Pancreas (tissue), 10 donors: Measurements from ENCODE around the gene TCF4. TPM values are rescaled to one million over a fixed set of nuclear protein-coding genes. Genes with fewer than 3 reads are reported as not detected.

Source experiments
- ATAC-seq, 4 donors: fragments of 200-7000 bp; cut with Tn5 transposase; one replicate each; pipeline versions ENCODE4 v1.8.0 to v1.9.1; 2020; ENCODE audit warnings: mild to moderate bottlenecking in 4 of 4, moderate library complexity in 4 of 4
- DNase-seq, 6 donors: peaks; one replicate each; pipeline ENCODE4 v3.0.0-alpha.2; 2020
- FAIRE-seq: peaks from 2 replicates; lab custom pipeline; 2012; peaks lifted over from hg19 to GRCh38; lab: Jason Lieb, UNC
- H3K27ac ChIP-seq, 4 donors: fragments of 200-600 bp; sonication (generic); 1 replicate in 3 of 4; 2 replicates in 1 of 4; pipeline versions ENCODE4 v1.5.0 to v1.8.0; 2020
- H3K27me3 ChIP-seq, 4 donors: fragments of 200-600 bp; one replicate each; pipeline ENCODE4 v1.8.0; 2021
- H3K36me3 ChIP-seq, 3 donors: fragments of 200-600 bp; sonication (generic) in 1 of 3; one replicate each; pipeline versions ENCODE4 v1.5.0 to v1.8.0; 2020 to 2021
- H3K4me1 ChIP-seq, 3 donors: fragments of 200-600 bp; one replicate each; pipeline ENCODE4 v1.8.0; 2021
- H3K4me3 ChIP-seq, 4 donors: fragments of 200-600 bp; sonication (generic) in 2 of 4; one replicate each; pipeline versions ENCODE4 v1.5.0 to v1.8.0; 2020 to 2021
- H3K9me3 ChIP-seq, 4 donors: fragments of 200-600 bp; one replicate each; pipeline ENCODE4 v1.8.0; 2021
- WGBS, 2 donors: extraction: QIAGEN DNeasy Blood & Tissue Kit; methylation state at CpG; one replicate each; pipeline ENCODE4 v1.1.7; 2013; 5-methylcytosine and 5-hydroxymethylcytosine counted together
- intact Hi-C, 3 donors: fragments of 100-400 bp; cut with DNase I; formaldehyde crosslinking; loops; one replicate each; pipeline versions ENCODE4 v1.11.1 to v1.14.2; 2022
- polyA plus RNA-seq, 2 donors: library from polyadenylated mRNA; stranded (reverse); fragments of 200-250 nt; gene quantifications; one replicate each; pipeline ENCODE4 v1.2.3, GENCODE V29; 2013
- total RNA-seq, 6 donors: library from RNA; stranded (reverse); fragmentation: NEBNext Ultra II Directional in 4 of 6; extraction: Animal tissue kit (Norgen Biotek cat#: 25700) in 4 of 6; gene quantifications; one replicate each; pipeline versions ENCODE4 v1.2.1 to v1.2.4, GENCODE V29; 2021 to 2023
- TF ChIP-seq, protein P1 (sequence below), 4 donors: fragments of 200-600 bp; sonication (generic) in 3 of 4; IDR thresholded peaks; one replicate each; pipeline versions ENCODE4 v1.5.0 to v1.8.0; 2021; ENCODE audit warnings: antibody characterized with exemption in 4 of 4
- donor health status: healthy with polysubstance abuse.
- donor health status: DM: no; HTN: no; CAD: no; lungs with moderate emphysema.
- donor health status: DM: no; HTN: no; CAD: no.
- donor health status: control.
- donor health status: control.
- donor health status: Bipolar disorder and iron deficiency.
- donor health status: DM: yes; HTN: yes; CAD: no.
- donor health status: DM: no; HTN: no; CAD: no.
- donor health status: DM: no; HTN: no; CAD: no.
- donor health status: DM: yes; HTN: yes; CAD: no.

TCF4 gene
- total and polyA plus RNA-seq, 8 donors, result 4.4 to 27.9 (median 10.5) TPM

DNA sequence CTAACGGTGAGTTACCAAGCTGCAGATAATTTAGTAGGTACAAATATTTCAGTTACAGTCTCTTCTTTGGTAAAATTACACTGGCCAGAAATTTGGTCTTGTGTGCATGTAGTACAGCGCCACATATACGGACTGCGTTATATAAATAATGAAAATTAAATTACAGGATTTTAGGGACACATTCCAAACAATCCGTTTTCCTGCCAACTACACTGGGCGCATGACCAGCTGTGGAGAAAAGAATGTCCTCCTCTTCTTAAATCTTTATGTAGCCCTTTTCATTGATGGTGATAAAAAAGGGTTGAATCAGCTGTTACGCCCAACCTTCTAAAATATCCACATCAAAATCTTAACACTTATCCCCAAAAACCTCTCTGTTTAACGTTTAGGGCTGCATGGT lies 37.5 kb downstream of the TCF4 start:
- TF ChIP-seq, protein P1, sequence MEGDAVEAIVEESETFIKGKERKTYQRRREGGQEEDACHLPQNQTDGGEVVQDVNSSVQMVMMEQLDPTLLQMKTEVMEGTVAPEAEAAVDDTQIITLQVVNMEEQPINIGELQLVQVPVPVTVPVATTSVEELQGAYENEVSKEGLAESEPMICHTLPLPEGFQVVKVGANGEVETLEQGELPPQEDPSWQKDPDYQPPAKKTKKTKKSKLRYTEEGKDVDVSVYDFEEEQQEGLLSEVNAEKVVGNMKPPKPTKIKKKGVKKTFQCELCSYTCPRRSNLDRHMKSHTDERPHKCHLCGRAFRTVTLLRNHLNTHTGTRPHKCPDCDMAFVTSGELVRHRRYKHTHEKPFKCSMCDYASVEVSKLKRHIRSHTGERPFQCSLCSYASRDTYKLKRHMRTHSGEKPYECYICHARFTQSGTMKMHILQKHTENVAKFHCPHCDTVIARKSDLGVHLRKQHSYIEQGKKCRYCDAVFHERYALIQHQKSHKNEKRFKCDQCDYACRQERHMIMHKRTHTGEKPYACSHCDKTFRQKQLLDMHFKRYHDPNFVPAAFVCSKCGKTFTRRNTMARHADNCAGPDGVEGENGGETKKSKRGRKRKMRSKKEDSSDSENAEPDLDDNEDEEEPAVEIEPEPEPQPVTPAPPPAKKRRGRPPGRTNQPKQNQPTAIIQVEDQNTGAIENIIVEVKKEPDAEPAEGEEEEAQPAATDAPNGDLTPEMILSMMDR (IDR thresholded peaks at IDR 0.05), result no peak
- 90 to 91% methylated on average over 8 of the region's 8 CpGs for WGBS, 2 donors
- Histone ChIP-seq H3K36me3 (no peaks in the 10 kb centered on the region), H3K4me3 (no peak overlapping the region), H3K27me3 (no peaks in the 10 kb centered on the region), H3K4me1 (no peaks in the 10 kb centered on the region), H3K27ac (no peak overlapping the region), H3K9me3 (no peaks in the 10 kb centered on the region)
- DNase-seq (no peak), ATAC-seq (no peak), FAIRE-seq (no peak)
- intact Hi-C loops, result no loop called here

DNA sequence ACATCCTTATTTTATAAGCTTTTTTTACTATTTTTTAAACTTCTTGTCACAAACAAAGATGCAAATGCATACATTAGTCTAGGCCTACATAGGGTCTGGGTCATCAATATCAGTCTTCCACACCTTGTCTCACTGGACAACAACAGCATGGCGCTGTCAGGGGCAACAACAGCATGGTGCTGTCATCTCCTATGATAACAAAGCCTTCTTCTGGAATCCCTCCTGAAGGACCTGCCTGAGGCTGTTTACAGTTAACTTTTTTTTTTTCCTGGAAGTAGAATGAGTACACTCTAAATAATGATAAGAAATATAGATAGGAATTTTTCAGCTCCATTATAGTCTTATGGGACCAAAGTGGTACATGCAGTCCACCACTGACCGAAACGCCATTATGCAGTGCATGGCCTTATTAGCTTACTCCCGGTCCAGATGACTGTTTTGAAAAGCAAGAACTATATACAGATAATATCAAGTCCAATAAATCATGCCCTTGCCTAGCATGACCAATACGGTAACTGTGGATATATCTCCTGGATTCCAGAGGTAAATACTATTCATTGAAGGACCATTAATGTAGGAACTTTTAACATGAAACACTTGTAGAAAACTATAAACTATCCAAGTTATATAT lies 38.4 kb downstream of the TCF4 start:
- DNase-seq (no peak), ATAC-seq (no peak), FAIRE-seq (no peak)
- Histone ChIP-seq H3K9me3 (no peaks in the 10 kb centered on the region), H3K4me1 (no peaks in the 10 kb centered on the region), H3K36me3 (no peaks in the 10 kb centered on the region), H3K27ac (no peak overlapping the region), H3K27me3 (no peaks in the 10 kb centered on the region), H3K4me3 (no peak overlapping the region)
- intact Hi-C loops, result no loop called here
- TF ChIP-seq, protein P1 (IDR thresholded peaks at IDR 0.05), result no peak
- WGBS, 2 donors, result 93 to 95% methylated on average over 5 of the region's 5 CpGs

DNA sequence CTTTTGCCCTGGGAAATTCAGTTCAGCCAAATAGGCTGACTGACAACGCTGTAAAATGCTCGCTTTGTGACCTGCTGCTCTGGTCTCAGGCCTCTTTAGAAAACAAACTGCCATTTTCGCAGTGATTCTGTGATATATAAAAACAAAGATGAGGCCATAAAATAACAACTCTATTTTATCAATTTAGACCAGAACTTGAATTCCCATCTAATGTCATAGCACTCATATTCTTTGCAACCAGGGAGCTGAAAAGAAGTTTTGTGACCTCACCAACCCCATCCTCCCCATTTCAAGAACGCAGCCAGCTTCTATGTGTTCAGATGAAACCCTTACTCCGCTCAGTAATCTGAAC lies 40.3 kb downstream of the TCF4 start:
- Histone ChIP-seq H3K36me3 (no peaks in the 10 kb centered on the region), H3K27ac (no peak overlapping the region), H3K4me3 (no peak overlapping the region), H3K9me3 (no peaks in the 10 kb centered on the region), H3K27me3 (no peaks in the 10 kb centered on the region), H3K4me1 (no peaks in the 10 kb centered on the region)
- DNase-seq (no peak), FAIRE-seq (no peak), ATAC-seq (no peak)
- 83 to 86% methylated on average over 5 of the region's 5 CpGs for WGBS, 2 donors
- intact Hi-C loops, result no loop called here
- TF ChIP-seq, protein P1 (IDR thresholded peaks at IDR 0.05), result no peak

DNA sequence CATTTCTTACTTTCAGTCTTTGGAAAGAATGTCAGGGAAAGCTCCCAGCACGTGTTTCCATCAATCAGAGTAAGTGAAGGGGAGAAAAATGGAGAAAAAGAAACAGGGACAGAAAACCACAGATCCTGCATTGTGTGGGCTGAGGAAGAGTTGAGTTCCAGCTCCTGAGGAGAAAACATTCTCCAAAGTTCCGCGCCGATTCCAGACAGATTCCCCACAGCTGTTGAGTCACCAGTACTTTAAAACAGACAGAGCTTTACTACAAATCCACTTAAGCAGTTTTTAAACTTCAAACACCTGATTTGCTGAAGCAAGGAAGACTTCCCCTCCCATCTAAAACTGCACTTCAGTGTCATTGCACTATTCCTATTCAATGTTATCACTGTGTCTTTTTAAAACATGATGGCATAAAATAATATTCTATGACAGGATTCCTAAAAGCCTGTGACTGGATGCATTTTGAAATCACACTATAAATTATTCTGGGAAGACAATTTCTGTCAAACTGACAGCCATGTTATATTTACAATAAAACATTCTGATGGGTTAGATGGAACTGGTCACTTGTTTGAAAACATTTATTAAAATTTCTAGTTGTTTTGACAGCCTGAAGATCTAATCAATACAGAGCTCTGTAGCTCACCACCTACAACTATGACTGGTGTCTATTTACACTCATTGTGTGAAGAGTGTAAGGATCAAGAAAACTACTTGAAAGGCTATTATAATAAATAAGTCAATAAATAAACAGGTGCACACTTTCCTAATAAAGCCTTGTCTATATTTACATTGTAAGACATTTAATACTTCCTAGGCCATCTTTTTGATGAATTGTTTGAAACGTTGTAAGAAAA lies 40.9 kb downstream of the TCF4 start:
- peak in 2 of 4 donors; percentile 37 to 57 for ATAC-seq
- Histone ChIP-seq H3K27ac (no peak overlapping the region), H3K4me1 (no peaks in the 10 kb centered on the region), H3K27me3 (no peaks in the 10 kb centered on the region), H3K4me3 (no peak overlapping the region), H3K9me3 (no peaks in the 10 kb centered on the region), H3K36me3 (no peaks in the 10 kb centered on the region)
- intact Hi-C loops, result no loop called here
- WGBS, 2 donors, result 65 to 67% methylated on average over 5 of the region's 5 CpGs
- peak in 1 of 6 donors; percentile 14 for DNase-seq
- TF ChIP-seq, protein P1 (IDR thresholded peaks at IDR 0.05), result no peak
- FAIRE-seq, result no peak

DNA sequence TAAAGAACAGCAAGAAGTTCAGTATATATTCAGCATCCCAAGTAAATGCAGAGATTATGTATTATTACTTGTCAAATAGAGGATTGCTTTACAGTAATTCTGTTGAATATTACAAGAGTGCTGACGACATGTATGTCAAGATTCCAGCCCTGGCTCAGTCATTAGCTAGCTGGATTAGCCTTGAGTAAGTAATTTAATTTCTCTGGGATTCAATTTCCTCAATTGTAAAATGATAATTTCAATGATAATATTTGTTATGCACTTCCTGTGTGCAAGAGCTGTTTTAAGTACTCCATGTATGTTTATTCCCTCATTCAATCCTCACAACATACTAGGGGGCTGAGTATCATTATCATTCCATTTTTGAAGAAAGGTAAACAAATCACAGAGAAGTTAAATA lies 44.0 kb downstream of the TCF4 start:
- DNase-seq (no peak), ATAC-seq (no peak), FAIRE-seq (no peak)
- H3K27ac ChIP-seq, result no peak overlapping the region
- no peaks in the 10 kb centered on the region for H3K9me3 ChIP-seq
- no peaks in the 10 kb centered on the region for H3K27me3 ChIP-seq
- no peaks in the 10 kb centered on the region for H3K36me3 ChIP-seq
- H3K4me1 ChIP-seq, result no peaks in the 10 kb centered on the region
- intact Hi-C loops, result no loop called here
- WGBS, 2 donors, result 59 to 68% methylated on average over 1 of the region's 1 CpG
- no peak overlapping the region for H3K4me3 ChIP-seq
- TF ChIP-seq, protein P1 (IDR thresholded peaks at IDR 0.05), result no peak
